Upper lobe of right lung (tissue), 1 donor: ENCODE data around the gene ISM2. TPM values are rescaled to one million over a fixed set of nuclear protein-coding genes. Genes with fewer than 3 reads are reported as not detected.
A peak's percentile ranks its signal among the peaks of the same experiment; 100 is the strongest.

ENCODE experiments used
- ATAC-seq: fragments of 200-7000 bp; cut with Tn5 transposase; one replicate; pipeline ENCODE4 v1.9.1; 2020; ENCODE audit warnings: mild to moderate bottlenecking, moderate library complexity
- DNase-seq: peaks from one replicate; pipeline ENCODE4 v3.0.0-alpha.2; 2020
- H3K27ac ChIP-seq: fragments of 200-600 bp; one replicate; pipeline ENCODE4 v1.8.0; 2022
- H3K27me3 ChIP-seq: fragments of 200-600 bp; one replicate; pipeline ENCODE4 v1.8.0; 2022; ENCODE audit warnings: mild to moderate bottlenecking
- H3K36me3 ChIP-seq: fragments of 200-600 bp; one replicate; pipeline ENCODE4 v1.8.0; 2022
- H3K4me1 ChIP-seq: fragments of 200-600 bp; one replicate; pipeline ENCODE4 v1.8.0; 2022
- H3K4me3 ChIP-seq: fragments of 200-600 bp; one replicate; pipeline ENCODE4 v1.8.0; 2022; ENCODE audit warnings: mild to moderate bottlenecking
- H3K9me3 ChIP-seq: fragments of 200-600 bp; one replicate; pipeline ENCODE4 v1.8.0; 2022
- intact Hi-C: fragments of 100-400 bp; cut with DNase I; formaldehyde crosslinking; loops from one replicate; pipeline ENCODE4 v1.11.0; 2022
- total RNA-seq: library from RNA; stranded (reverse); fragmentation: NEBNext Ultra II Directional; extraction: Animal tissue kit (Norgen Biotek cat#: 25700); gene quantifications from one replicate; pipeline ENCODE4 v1.2.1, GENCODE V29; 2021
- TF ChIP-seq, protein P1 (sequence below): fragments of 200-600 bp; IDR thresholded peaks from one replicate; pipeline ENCODE4 v1.8.0; 2022; ENCODE audit warnings: antibody characterized with exemption
- donor health status: DM: no; HTN: yes; CAD: no; lungs with severe emphysema.

The ISM2 gene
- total RNA-seq, 1 donor from 2014 or later = not detected

DNA sequence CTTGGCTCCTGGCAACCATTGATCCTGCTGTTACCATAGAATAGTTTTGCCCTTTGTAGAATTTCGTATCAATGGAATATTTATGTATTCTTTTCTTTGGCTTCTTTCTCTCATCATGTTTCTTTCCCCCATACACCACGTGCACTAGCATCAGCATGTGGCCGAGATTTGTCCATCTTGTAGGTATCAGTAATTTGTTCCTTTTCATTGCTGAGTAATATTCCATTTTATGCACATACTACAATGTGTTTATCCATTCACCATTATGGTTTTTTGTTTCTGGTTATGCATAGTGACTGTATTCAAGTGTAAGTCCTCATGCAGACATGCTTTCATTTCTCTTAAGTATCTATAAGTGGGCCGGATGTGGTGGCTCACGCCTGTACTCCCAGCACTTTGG, 4.5 kb upstream of the ISM2 start:
- no peak overlapping the region for H3K27ac ChIP-seq
- DNase-seq (no peak), ATAC-seq (no peak)
- no peaks in the 10 kb centered on the region for H3K9me3 ChIP-seq
- H3K36me3 ChIP-seq = peaks cover 6% of the 10 kb centered on the region
- TF ChIP-seq, protein P1, sequence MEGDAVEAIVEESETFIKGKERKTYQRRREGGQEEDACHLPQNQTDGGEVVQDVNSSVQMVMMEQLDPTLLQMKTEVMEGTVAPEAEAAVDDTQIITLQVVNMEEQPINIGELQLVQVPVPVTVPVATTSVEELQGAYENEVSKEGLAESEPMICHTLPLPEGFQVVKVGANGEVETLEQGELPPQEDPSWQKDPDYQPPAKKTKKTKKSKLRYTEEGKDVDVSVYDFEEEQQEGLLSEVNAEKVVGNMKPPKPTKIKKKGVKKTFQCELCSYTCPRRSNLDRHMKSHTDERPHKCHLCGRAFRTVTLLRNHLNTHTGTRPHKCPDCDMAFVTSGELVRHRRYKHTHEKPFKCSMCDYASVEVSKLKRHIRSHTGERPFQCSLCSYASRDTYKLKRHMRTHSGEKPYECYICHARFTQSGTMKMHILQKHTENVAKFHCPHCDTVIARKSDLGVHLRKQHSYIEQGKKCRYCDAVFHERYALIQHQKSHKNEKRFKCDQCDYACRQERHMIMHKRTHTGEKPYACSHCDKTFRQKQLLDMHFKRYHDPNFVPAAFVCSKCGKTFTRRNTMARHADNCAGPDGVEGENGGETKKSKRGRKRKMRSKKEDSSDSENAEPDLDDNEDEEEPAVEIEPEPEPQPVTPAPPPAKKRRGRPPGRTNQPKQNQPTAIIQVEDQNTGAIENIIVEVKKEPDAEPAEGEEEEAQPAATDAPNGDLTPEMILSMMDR = no peak
- peaks cover 23% of the 10 kb centered on the region for H3K27me3 ChIP-seq
- H3K4me1 ChIP-seq = peaks cover 9% of the 10 kb centered on the region
- H3K4me3 ChIP-seq = no peak overlapping the region
- intact Hi-C loops = no loop called here

DNA sequence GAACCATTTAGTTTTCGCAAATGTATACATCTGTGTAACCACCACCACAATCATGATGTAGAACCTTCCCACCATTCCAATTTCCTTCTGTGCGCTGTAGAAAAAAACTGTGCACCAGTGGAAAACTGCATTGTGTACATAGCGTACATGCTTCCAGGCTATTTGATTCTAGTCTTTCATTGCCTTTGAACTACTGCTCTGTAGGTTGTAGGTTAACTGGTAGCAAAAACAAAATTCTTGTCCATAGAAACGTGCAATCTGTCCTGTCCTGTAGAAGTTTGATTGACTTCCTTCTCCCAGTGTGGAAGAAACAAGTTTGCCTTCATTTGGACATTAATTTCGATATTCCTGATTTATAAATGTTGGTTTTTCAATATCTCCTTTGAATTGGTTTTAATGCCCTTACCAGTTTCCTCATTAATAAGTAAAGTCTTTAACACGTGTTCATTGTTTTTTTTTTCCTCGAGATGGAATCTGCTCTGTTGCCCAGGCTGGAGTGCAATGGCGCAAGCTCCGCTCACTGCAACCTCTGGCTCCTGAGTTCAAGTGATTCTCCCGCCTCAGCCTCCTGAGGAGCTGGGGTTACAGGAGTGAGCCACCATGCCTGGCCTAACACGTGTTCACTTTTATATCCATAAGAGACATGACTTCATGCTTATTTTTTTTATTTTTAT, 3.6 kb upstream of the ISM2 start:
- intact Hi-C loops = no loop called here
- H3K4me1 ChIP-seq = peaks cover 12% of the 10 kb centered on the region
- no peak for ATAC-seq

DNA sequence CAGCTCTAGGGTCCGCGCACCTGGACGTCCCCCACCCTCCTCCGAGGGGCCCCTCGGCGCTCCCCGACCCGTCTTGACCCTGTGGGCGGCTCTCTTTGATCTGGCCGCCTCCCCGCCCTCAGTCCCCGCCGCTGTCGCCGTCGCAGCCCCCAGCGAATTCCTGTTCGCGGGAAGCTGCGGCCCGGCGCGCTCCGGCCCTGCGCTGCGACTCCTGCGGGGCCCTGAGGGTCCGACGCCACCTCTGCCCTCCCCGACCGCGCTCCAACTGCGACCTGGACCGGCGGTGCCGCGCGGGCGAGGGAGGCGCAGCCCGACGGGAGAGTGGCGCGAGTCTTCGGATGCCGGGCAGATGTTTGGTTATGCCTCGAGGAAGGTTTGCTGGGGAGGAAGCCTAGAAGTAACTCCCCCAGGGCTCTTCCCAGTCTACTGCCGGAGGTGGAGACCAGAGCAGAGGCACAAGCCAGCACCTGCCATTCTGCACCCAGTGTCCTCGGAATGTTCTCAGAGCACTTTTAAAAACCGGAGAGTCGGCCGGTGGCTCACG, 440 bp upstream of the ISM2 start:
- peaks cover 12% of the 10 kb centered on the region for H3K4me1 ChIP-seq
- no peaks in the 10 kb centered on the region for H3K36me3 ChIP-seq
- DNase-seq (peak; percentile 59), ATAC-seq (peak; percentile 26)
- H3K9me3 ChIP-seq = no peaks in the 10 kb centered on the region
- H3K27ac ChIP-seq = no peak overlapping the region
- intact Hi-C loops = no loop called here
- TF ChIP-seq, protein P1 = no peak
- H3K4me3 ChIP-seq = peak overlapping the region; percentile 51
- H3K27me3 ChIP-seq = peaks cover 36% of the 10 kb centered on the region

More for the DNA sequence above, 3.6 kb upstream of the ISM2 start:
- Histone ChIP-seq H3K27ac (no peak overlapping the region), H3K9me3 (no peaks in the 10 kb centered on the region), H3K36me3 (no peaks in the 10 kb centered on the region), H3K4me3 (no peak overlapping the region), H3K27me3 (peaks cover 27% of the 10 kb centered on the region)
- TF ChIP-seq, protein P1 = no peak
- DNase-seq = peak; percentile 25

DNA sequence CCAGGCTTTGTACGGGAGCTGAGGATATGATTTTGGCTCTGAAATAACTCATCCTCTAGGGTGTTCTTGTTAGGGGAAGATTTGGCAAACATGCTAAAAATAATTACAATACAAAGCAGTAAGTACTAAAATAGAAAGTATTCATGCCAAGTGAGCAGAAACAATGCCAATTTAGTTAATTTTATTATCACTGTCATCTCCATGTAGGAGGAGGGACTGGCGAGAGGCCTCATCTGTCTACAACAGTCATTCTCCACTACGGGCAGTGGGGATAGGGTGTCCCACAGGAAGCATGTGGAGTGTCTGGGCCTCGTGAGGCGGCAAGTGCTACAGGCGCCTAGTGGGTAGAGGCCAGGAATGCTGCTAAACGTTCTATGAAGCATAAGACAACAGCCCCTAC, 3.3 kb downstream of the ISM2 start:
- H3K27ac ChIP-seq = no peak overlapping the region
- H3K4me1 ChIP-seq = peaks cover 12% of the 10 kb centered on the region
- TF ChIP-seq, protein P1 = no peak
- ATAC-seq (no peak), DNase-seq (peak; percentile 27)
- H3K9me3 ChIP-seq = no peaks in the 10 kb centered on the region
- peaks cover 35% of the 10 kb centered on the region for H3K27me3 ChIP-seq
- H3K36me3 ChIP-seq = no peaks in the 10 kb centered on the region
- no peak overlapping the region for H3K4me3 ChIP-seq
- intact Hi-C loops = no loop called here

DNA sequence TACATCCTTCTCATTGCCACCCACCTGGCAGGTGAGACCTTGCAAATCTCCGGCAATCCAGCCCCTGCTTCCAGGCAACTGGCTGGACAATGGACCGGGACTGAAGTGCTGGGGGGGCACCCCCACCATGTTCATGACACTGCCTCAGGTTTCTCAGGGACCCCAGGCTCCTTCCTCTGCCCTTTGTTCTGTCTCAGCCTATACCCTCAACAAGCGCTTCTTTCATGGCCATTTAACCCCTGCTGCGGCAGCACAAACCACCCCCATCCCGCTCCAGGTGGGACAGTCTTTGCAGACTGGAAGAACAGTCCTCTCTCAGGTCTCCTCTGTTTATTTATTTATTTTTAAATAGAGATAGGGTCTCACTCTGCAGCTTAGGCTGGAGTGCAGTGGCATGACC, 7.6 kb downstream of the ISM2 start:
- intact Hi-C loops = no loop called here
- no peak overlapping the region for H3K4me3 ChIP-seq
- no peaks in the 10 kb centered on the region for H3K36me3 ChIP-seq
- ATAC-seq (no peak), DNase-seq (peak; percentile 29)
- no peaks in the 10 kb centered on the region for H3K9me3 ChIP-seq
- TF ChIP-seq, protein P1 = no peak
- no peaks in the 10 kb centered on the region for H3K4me1 ChIP-seq
- H3K27me3 ChIP-seq = no peaks in the 10 kb centered on the region
- no peak overlapping the region for H3K27ac ChIP-seq
